ENCODE data around the gene RORC. TPM values are rescaled to one million over a fixed set of nuclear protein-coding genes. Genes with fewer than 3 reads are reported as not detected.

RORC gene
- total RNA-seq, 2 donors from 2014 or later = not detected

GRCh38 chr1:151779852-151780251 is 51.8 kb downstream of the RORC start:
- H3K27ac ChIP-seq (ENCODE audit: low read depth, low read length) = no peak overlapping the region
- no peaks in the 10 kb centered on the region for H3K4me1 ChIP-seq (ENCODE audit: control insufficient read depth, insufficient read depth, low read length)
- H3K36me3 ChIP-seq (ENCODE audit: control insufficient read depth, insufficient read depth, low read length) = no peaks in the 10 kb centered on the region
- no peak overlapping the region for H3K9ac ChIP-seq (ENCODE audit: extremely low read depth, low read length, poor library complexity, severe bottlenecking)
- peaks cover 32% of the 10 kb centered on the region for H3K36me3 Mint-ChIP-seq (ENCODE audit: low read depth)
- H3K9me3 Mint-ChIP-seq = no peaks in the 10 kb centered on the region
- no peaks in the 10 kb centered on the region for H3K27me3 Mint-ChIP-seq (ENCODE audit: insufficient read depth)
- no peak overlapping the region for H3K4me3 Mint-ChIP-seq
- no peak overlapping the region for H3K27ac Mint-ChIP-seq
- no peaks in the 10 kb centered on the region for H3K4me1 Mint-ChIP-seq
- H3K27me3 ChIP-seq (ENCODE audit: control insufficient read depth, insufficient read depth, low read length, poor library complexity, severe bottlenecking) = no peaks in the 10 kb centered on the region
- 91 to 100% methylated on average over 3 to 4 of the region's 4 CpGs for WGBS, 2 experiments (ENCODE audit: insufficient coverage in 1 of 2, insufficient read length in 1 of 2)
- H3K9me3 ChIP-seq (ENCODE audit: control insufficient read depth, low read length) = no peaks in the 10 kb centered on the region
- no peak for DNase-seq
- H3K4me3 ChIP-seq (ENCODE audit: low read length) = no peak overlapping the region
- no peak for TF ChIP-seq CTCF (conservative IDR thresholded peaks at IDR 0.05)

- Histone ChIP-seq H3K27me3 (ENCODE audit: control insufficient read depth, insufficient read depth, low read length, poor library complexity, severe bottlenecking) (no peaks in the 10 kb centered on the region), H3K36me3 (ENCODE audit: control insufficient read depth, insufficient read depth, low read length) (no peaks in the 10 kb centered on the region), H3K9ac (ENCODE audit: extremely low read depth, low read length, poor library complexity, severe bottlenecking) (no peak overlapping the region), H3K9me3 (ENCODE audit: control insufficient read depth, low read length) (no peaks in the 10 kb centered on the region), H3K27ac (ENCODE audit: low read depth, low read length) (no peak overlapping the region), H3K4me1 (ENCODE audit: control insufficient read depth, insufficient read depth, low read length) (no peaks in the 10 kb centered on the region), H3K4me3 (ENCODE audit: low read length) (no peak overlapping the region)
- peaks cover 34% of the 10 kb centered on the region for H3K36me3 Mint-ChIP-seq (ENCODE audit: low read depth)
- no peaks in the 10 kb centered on the region for H3K27me3 Mint-ChIP-seq (ENCODE audit: insufficient read depth)
- no peaks in the 10 kb centered on the region for H3K4me1 Mint-ChIP-seq
- no peaks in the 10 kb centered on the region for H3K9me3 Mint-ChIP-seq
- no peak for DNase-seq
- H3K27ac Mint-ChIP-seq = no peak overlapping the region
- no peak overlapping the region for H3K4me3 Mint-ChIP-seq
- 64 to 91% methylated on average over 2 to 4 of the region's 4 CpGs for WGBS, 2 experiments (ENCODE audit: insufficient coverage in 1 of 2, insufficient read length in 1 of 2)
- no peak for TF ChIP-seq CTCF (conservative IDR thresholded peaks at IDR 0.05)
Measured at GRCh38 chr1:151777317-151777716, 54.3 kb downstream of the RORC start.

GRCh38 chr1:151776665-151777062 is 54.9 kb downstream of the RORC start:
- TF ChIP-seq CTCF (conservative IDR thresholded peaks at IDR 0.05) = no peak
- Histone ChIP-seq H3K4me1 (ENCODE audit: control insufficient read depth, insufficient read depth, low read length) (no peaks in the 10 kb centered on the region), H3K4me3 (ENCODE audit: low read length) (no peak overlapping the region), H3K9me3 (ENCODE audit: control insufficient read depth, low read length) (no peaks in the 10 kb centered on the region), H3K36me3 (ENCODE audit: control insufficient read depth, insufficient read depth, low read length) (no peaks in the 10 kb centered on the region), H3K27ac (ENCODE audit: low read depth, low read length) (no peak overlapping the region), H3K9ac (ENCODE audit: extremely low read depth, low read length, poor library complexity, severe bottlenecking) (no peak overlapping the region), H3K27me3 (ENCODE audit: control insufficient read depth, insufficient read depth, low read length, poor library complexity, severe bottlenecking) (no peaks in the 10 kb centered on the region)
- Mint-ChIP-seq H3K4me3 (no peak overlapping the region), H3K36me3 (ENCODE audit: low read depth) (peaks cover 34% of the 10 kb centered on the region), H3K27ac (no peak overlapping the region), H3K27me3 (ENCODE audit: insufficient read depth) (no peaks in the 10 kb centered on the region), H3K9me3 (no peaks in the 10 kb centered on the region), H3K4me1 (no peaks in the 10 kb centered on the region)
- 89 to 92% methylated on average over 2 to 3 of the region's 3 CpGs for whole genome bisulfite sequencing, 2 experiments (ENCODE audit: insufficient coverage in 1 of 2, insufficient read length in 1 of 2)
- DNase-seq = no peak

Data from endodermal cell (in vitro differentiated cells).